Measurements from ENCODE around the gene SKAP1. TPM values are rescaled to one million over a fixed set of nuclear protein-coding genes. Genes with fewer than 3 reads are reported as not detected.
"Not testable (repeated sequence)": the region's sequence is repeated elsewhere in the genome, so short reads cannot be mapped to it uniquely, and the experiment has no call there.

Gene SKAP1
- total RNA-seq, 2 experiments from 2014 or later = 52.8 to 53.2 TPM

- CTCF ChIA-PET = interaction anchor here (0.6 to 2.4 kb wide), 13 partner anchors 11 to 260 kb away, joined by 3 to 15 read pairs (median 3); partner anchors contain the start of gene HOXB5
- POLR2A ChIA-PET = interaction anchor here (0.7 kb wide), 1 partner anchor 153 kb away, joined by 9 read pairs; no protein-coding TSS in a partner anchor
Measured at GRCh38 chr17:48352630-48353029, 77.4 kb downstream of the SKAP1 start.

GRCh38 chr17:48351911-48352332 is 78.1 kb downstream of the SKAP1 start:
- CTCF ChIA-PET = interaction anchor here (0.7 to 2.4 kb wide), 18 partner anchors 12 to 261 kb away, joined by 3 to 15 read pairs (median 4); partner anchors contain the start of gene HOXB5
- POLR2A ChIA-PET = interaction anchor here (0.7 kb wide), 1 partner anchor 154 kb away, joined by 9 read pairs; no protein-coding TSS in a partner anchor

GRCh38 chr17:48348352-48348751 is 81.7 kb downstream of the SKAP1 start:
- POLR2A ChIA-PET = no interaction called here
- CTCF ChIA-PET = no interaction called here

- ChIA-PET POLR2A (no interaction called here), CTCF (no interaction called here)
Measured at GRCh38 chr17:48347177-48347576, 82.8 kb downstream of the SKAP1 start.

- CTCF ChIA-PET = no interaction called here
- POLR2A ChIA-PET = no interaction called here
Measured at GRCh38 chr17:48344251-48344650, 85.8 kb downstream of the SKAP1 start.

GRCh38 chr17:48340916-48341315 is 89.1 kb downstream of the SKAP1 start:
- POLR2A ChIA-PET = interaction anchor here (0.5 kb wide), 1 partner anchor 321 kb away, joined by 3 read pairs; no protein-coding TSS in a partner anchor
- CTCF ChIA-PET = no interaction called here

GRCh38 chr17:48338720-48339119 is 91.3 kb downstream of the SKAP1 start:
- CTCF ChIA-PET = interaction anchor here (0.6 to 1.1 kb wide), 2 partner anchors 14 to 136 kb away, joined by 3 read pairs; no protein-coding TSS in a partner anchor
- POLR2A ChIA-PET = no interaction called here

- POLR2A ChIA-PET = not testable (repeated sequence)
- CTCF ChIA-PET = interaction anchor here (1.1 kb wide), 1 partner anchor 15 kb away, joined by 3 read pairs; no protein-coding TSS in a partner anchor
Measured at GRCh38 chr17:48337903-48338302, 92.1 kb downstream of the SKAP1 start.

- CTCF ChIA-PET = interaction anchor here (1.0 to 1.3 kb wide), 3 partner anchors 14 to 281 kb away, joined by 3 to 5 read pairs (median 4); no protein-coding TSS in a partner anchor
- POLR2A ChIA-PET = no interaction called here
Measured at GRCh38 chr17:48336986-48337385, 93.0 kb downstream of the SKAP1 start.

- ChIA-PET POLR2A (no interaction called here), CTCF (interaction anchor here (0.8 to 1.8 kb wide), 12 partner anchors 15 to 282 kb away, joined by 3 to 8 read pairs (median 4); partner anchors contain the start of genes HOXB5 and HOXB8)
Measured at GRCh38 chr17:48335858-48336500, 94.0 kb downstream of the SKAP1 start.

GRCh38 chr17:48335146-48335784 is 94.7 kb downstream of the SKAP1 start:
- POLR2A ChIA-PET = no interaction called here
- CTCF ChIA-PET = interaction anchor here (0.9 to 1.8 kb wide), 9 partner anchors 16 to 280 kb away, joined by 3 to 8 read pairs (median 4); partner anchors contain the start of genes HOXB5 and HOXB8

- ChIA-PET CTCF (interaction anchor here (0.5 to 1.0 kb wide), 5 partner anchors 19 to 260 kb away, joined by 3 read pairs; no protein-coding TSS in a partner anchor), POLR2A (no interaction called here)
Measured at GRCh38 chr17:48333034-48333530, 96.9 kb downstream of the SKAP1 start.

GRCh38 chr17:48330887-48331286 is 99.1 kb downstream of the SKAP1 start:
- POLR2A ChIA-PET = interaction anchor here (0.7 kb wide), 1 partner anchor 134 kb away, joined by 3 read pairs; no protein-coding TSS in a partner anchor
- CTCF ChIA-PET = no interaction called here

- POLR2A ChIA-PET = interaction anchor here (0.7 kb wide), 1 partner anchor 134 kb away, joined by 3 read pairs; no protein-coding TSS in a partner anchor
- CTCF ChIA-PET = no interaction called here
Measured at GRCh38 chr17:48330421-48330820, 99.6 kb downstream of the SKAP1 start.

- ChIA-PET POLR2A (no interaction called here), CTCF (no interaction called here)
Measured at GRCh38 chr17:48328457-48328856, 101.6 kb downstream of the SKAP1 start.

GRCh38 chr17:48326310-48326709 is 103.7 kb downstream of the SKAP1 start:
- ChIA-PET CTCF (interaction anchor here (0.6 to 0.9 kb wide), 4 partner anchors 69 to 282 kb away, joined by 3 to 4 read pairs (median 3); no protein-coding TSS in a partner anchor), POLR2A (no interaction called here)

GRCh38 chr17:48322060-48322459 is 108.0 kb downstream of the SKAP1 start:
- CTCF ChIA-PET = interaction anchor here (1.4 kb wide), 1 partner anchor 271 kb away, joined by 8 read pairs; the partner anchor contains the start of gene HOXB5
- POLR2A ChIA-PET = no interaction called here

- CTCF ChIA-PET = interaction anchor here (0.6 kb wide), 1 partner anchor 194 kb away, joined by 5 read pairs; no protein-coding TSS in a partner anchor
- POLR2A ChIA-PET = no interaction called here
Measured at GRCh38 chr17:48317732-48318131, 112.3 kb downstream of the SKAP1 start.

- POLR2A ChIA-PET = no interaction called here
- CTCF ChIA-PET = no interaction called here
Measured at GRCh38 chr17:48314716-48315115, 115.3 kb downstream of the SKAP1 start.

- POLR2A ChIA-PET = no interaction called here
- CTCF ChIA-PET = no interaction called here
Measured at GRCh38 chr17:48313096-48313755, 116.8 kb downstream of the SKAP1 start.
